IPS DF 4.7 (cell line): Measurements from ENCODE around the gene SUCO.
"Not testable (repeated sequence)": the region's sequence is repeated elsewhere in the genome, so short reads cannot be mapped to it uniquely, and the experiment has no call there.

Experiments
- DNase-seq: peaks from one replicate; pipeline ENCODE4 v3.0.0-alpha.2; 2013; ENCODE audit warnings: low spot score; ENCODE audit errors: extremely low read depth

The SUCO gene

DNA sequence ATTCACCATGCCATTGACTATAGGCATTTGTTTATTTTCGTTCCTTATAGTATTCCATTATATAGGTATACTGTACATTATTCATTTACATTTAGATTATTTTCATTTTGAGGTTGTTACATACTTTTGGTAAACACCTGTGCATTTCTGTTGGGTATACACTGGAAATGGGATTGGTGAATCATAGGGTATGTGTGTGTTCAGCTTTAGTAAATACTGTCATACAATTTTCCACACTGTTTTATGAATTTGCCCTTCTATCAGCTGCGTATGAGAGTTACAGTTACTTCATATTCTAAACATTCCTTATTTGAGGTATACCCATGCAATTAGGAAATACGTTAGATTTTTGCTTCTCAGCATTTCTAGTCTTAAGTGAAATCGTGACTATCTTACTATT is 70.9 kb downstream of the SUCO start:
- DNase-seq: no peak

DNA sequence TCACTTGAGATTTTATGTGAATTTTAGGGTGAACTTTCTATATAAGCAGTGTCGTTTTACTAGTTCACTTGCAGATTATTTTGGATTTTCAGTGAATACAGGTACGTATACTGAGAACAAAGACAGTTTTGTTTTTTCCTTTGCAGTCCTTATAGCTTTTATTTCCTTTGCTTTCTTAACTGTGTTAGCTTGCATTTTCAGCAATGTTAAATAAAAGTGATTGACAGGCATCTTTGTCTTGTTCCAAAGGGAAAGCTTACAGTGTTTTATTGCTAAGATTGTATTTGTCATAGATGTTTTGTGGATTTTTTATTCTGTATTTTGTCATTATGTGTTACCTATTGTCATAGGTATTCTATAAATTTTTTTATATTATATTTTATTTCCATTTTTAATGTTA is 72.7 kb downstream of the SUCO start:
- DNase-seq: no peak

DNA sequence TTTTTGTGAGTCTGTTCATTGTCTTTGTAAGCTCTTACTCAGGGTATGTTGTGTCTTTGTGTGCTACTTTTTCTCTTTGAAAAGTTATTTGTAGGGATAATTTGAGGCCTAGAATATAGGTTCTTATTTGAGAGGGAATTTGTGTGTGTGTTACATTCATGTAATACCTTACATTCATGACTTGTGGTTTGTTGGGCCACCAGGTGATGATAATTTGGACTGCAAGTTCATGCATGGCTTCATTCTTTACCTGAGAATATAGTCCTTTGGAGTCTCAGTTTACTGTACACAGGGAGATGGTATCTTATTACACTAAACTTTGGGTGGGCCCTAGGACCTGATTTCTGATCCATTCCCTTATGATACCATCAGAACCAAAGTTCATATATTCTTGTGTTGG is 74.2 kb downstream of the SUCO start:
- no peak for DNase-seq

DNA sequence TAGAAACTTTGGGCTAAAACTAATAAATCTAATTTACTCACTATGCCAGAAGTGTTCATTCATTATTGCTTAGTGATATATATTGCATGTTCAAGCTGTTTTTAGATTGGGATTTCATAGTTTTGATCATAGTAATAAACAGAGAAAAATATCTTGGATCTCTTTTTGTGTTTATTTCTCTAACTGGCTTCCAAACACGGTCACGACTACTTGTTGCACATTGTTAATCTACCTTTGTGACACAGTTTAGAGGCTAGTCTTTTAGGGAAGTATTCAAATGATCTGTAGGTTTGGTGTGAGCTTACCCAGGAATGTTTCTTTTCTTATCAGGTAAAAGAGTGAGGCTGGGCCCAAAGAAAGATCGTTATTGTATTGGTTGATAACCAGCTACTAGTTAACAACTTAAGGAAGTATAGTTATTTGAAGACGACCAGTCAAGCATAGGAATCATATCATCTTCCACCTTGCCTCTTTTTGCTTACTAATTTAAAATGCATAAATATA is 75.2 kb downstream of the SUCO start:
- DNase-seq: no peak

DNA sequence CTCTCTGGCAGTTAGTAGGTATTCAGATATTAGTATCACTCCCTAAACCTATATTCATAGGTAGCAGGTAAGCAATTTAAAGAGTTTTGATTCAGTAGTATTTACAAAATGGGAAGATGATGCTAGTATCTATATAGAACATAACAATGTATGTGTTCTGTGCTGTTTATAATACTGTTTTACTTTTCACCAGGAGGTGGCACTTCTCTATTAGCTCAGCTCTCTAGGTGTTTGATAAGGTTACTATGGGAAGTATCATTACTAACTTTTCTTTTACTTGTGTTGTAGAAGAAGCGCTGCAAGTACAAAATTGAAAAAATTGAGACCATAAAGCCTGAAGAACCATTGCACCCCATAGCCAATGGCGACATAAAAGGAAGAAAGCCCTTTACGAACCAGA is 76.6 kb downstream of the SUCO start:
- no peak for DNase-seq

DNA sequence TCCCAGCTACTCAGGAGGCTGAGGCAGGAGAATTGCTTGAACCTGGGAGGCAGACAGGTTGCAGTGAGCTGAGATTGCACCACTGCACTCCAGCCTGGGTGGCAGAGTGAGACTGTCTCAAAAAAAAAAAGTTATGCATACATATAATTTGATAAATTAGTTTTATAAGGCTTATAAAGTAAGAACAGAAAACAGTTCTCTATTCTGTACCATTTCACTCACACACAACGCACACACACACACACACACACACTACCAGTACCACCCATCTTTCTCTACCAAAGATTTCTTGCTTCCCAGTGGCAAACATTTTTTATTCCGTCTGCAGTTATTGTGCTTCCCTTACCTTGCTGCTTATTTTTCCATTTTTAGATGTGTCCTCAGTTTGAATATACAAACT is 79.5 kb downstream of the SUCO start:
- DNase-seq: no peak

DNA sequence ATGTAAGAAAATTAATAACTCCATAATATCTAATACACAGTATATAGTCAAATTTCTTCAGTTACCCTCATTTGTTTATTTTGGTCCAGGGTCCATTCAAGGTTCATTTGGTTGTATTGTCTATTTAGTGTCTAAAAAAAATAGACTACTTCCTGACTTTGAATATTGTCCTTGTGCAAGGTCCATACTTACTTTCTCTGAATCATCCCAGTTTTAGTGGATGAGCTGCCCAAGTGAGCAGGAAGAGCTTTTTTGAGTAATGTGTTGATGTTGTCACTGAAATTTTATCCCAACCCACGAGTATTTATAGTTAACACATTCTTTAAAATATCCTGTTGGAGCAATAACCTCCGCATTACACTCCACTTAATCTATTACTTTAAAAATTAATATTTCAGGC is 80.3 kb downstream of the SUCO start:
- DNase-seq: no peak

DNA sequence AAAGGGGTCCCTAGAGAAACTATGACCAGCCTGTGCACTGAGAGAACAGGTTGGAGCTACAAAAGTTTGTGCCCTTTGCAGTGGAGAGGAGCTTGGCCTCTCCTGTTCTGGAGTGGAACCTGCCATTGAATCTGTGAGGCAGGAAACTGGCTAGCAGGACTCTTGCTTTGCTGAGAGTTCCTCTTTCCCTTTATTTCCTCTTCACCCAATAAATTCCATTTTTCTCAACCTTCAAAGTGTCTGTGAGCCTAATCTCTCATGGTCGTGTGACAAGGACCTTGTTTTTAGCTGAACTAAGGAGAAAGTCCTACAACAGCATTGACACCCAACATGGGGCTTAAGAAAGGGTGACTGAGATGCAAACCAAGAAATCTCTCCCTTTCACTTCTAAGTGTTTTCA is 83.2 kb downstream of the SUCO start:
- DNase-seq: no peak

DNA sequence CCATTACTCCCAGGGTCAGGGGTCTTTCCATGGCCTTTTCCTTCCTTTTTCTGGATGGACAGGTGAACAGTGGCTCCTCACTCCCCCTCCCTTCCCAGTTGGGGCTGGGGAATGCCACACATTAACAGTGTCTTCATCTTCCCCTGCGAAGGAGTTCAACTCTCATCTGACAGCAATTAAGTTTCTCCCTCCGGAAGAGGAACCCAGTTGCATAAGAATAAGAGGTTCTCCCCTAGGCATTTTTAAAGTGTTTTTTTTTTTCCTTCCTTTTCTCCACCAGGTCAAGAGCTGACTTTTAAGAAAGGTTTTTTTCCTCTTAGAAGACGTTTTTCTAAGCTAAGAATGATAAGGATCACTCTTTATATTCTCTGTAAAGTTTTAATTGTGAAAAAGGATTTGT is 83.7 kb downstream of the SUCO start:
- no peak for DNase-seq

DNA sequence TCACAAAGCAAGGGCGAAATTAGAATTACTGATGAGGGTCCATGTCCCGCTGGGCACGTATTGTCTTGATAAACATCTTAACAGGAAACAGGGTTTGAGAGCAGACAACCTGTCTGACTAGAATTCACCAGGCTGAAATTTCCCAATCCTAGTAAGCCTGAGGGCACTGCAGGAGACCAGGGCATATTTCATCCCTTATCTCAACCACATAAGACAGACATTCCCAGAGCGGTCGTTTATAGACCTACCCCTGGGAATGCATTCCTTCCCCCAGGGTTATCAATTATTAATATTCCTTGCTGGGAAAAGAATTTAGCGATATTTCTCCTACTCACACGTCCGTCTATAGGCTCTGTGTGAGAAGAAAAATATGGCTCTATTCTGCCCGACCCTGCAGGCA is 87.7 kb downstream of the SUCO start:
- not testable (repeated sequence) for DNase-seq

DNA sequence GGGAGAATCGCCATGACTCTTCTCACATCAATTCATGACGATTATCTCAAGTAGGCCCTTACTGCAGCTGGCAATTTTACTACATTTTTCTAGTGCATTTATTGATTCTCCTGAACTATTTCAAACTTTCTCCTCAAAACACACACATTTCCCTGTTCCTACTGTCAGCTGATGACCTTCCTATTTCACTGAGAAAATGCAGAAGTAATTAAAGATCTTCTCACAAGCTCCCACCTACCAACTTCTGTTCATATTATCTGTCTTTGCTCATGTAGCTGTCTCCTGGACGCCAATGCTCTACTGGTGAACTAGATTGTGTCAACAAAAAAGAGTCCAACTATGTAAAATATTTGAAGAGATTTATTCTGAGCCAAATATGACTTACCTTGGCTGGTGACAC is 89.6 kb downstream of the SUCO start:
- no peak for DNase-seq

DNA sequence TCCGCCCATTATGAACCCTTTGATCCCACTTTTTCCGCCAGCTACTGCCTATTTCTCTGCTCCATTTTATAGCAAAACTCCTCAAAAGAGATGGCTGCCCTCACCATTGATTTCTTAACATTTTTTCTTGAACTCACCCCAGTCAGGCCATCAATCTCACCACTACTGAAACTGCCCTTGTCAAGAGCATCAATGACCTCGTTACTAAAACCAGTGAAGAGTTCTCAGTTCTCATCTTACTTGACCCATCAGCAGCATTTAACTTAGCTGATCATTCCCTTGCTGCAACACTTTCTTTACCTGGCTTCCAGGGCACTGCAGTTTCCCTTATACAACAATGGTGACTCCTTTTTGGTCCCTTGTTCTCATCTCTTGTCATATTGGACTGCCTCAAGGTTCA is 90.8 kb downstream of the SUCO start:
- DNase-seq: no peak

DNA sequence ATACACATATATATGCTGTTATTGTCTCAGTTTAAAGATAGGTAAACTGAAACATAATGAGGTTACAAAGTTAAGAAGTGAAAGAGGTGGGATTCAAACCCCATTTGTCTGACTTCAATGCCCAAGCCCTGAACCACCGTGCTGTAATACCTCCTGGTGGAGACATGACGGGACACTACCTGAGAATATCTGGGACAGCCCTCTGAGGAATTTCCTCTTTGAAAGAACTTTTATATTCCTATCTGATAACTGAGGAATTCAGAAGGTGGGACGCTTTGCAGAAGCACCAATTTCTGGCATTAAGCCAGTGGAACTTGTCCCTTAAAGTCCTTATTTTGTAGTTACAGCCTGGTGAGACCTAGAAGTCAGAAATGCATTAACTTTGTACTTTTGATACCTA is 93.9 kb downstream of the SUCO start:
- no peak for DNase-seq

DNA sequence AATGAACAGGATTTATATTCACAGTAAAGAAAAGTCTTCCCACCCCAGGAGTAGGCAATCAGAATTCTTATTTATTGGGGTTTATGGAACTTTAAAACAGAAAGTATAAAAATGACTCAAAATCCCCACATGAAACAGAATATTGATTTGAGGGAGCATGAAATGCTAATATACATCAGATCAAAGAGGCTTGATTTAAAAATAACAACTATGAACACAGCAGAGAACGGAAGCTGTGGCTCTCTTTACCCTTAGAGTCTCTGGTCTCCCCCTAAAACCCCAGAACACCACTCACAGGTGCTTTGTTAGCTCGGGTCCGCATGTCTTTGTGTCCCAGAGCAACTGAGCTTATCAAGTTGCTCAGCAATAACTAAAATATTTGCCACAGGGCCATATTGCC is 94.8 kb downstream of the SUCO start:
- no peak for DNase-seq

DNA sequence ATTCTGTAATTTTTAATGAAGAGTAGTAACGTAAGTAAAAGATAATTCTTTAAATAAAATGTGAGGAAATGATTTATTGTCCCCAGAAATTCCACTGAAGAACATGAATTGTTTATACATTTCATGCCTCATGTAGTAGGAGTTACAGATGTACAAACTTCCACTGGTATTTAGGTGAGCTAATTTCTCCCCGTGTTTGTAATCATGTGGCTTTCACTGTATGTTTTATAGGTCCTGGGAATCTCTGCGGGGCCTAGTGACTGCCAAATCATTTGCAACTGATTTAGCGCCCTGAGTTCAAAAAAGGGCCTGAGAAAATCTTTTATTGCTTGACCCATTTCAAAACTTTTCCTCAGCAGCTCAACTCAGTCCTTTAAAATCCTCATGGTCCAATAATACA is 95.5 kb downstream of the SUCO start:
- DNase-seq: no peak

DNA sequence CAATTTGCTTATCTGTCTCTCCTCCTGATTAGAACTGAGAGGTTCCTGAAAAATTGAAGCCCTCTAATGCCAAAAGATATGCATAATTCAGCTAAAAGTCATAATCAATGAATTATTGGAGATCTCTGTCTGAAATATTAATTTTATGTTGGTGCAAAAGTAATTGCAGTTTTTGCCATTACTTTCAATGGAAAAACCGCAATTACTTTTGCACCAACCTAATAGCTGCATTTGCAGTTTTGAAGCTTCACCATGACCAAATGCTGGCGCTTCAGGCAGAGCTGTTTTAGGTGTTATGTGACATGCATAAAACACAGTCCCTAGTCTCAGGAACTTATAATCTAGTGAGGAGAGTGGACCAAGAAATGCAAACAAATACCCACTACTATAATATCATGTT is 96.2 kb downstream of the SUCO start:
- no peak for DNase-seq

DNA sequence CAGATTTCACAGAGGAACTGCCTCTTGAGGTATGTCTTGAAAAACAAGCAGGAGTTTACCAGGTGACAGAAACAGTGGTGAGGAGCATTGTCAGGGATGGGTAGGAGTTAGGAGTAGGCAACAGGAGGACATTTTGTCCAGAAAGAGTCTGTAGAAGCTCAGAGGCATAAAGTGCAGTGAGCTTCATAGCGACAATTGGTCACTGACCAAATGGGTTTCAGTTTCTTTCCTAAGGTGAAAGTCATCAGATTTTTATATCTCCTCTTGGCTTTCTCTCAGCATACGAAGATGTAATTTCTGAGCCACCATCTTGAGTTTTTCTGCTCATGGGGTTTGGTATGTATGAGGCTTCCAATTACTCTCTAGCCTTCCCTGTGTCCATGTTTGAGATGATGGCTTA is 96.7 kb downstream of the SUCO start:
- no peak for DNase-seq

DNA sequence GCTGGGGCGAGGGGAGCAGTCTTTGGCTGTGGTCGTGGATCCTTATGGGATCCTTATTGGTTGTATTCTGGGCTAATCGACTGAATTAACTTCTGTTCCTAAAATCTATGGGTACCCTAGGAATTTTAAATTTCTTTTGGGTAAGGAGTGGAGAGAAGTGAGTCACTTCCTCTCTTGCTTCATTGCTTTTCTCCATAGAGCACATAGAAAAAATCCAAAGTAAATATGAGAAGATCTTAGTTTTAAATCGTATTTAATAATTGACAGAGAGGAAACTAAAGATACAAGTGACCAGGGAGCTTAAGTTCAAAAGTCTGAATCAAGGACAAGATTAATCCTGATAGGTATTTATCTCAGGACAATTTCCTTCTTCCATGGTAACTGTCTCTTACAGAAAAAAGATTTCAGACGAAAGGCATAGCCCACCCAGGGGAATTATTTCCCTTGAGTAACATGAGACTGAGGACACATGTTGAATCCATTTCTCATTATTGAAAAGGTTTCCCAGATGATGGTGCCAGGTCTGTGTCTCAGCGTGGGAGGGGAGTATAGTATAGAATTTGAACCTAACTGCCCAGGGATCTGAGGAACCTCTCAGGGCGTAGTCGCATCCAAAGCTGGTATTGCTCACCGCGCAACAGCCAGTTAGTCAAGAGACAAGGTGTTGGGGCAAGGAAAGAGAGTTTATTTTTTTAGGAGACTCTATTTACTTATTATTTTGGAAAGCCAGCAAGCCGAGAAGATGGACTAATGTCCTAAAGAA is 97.3 kb downstream of the SUCO start:
- DNase-seq: no peak

DNA sequence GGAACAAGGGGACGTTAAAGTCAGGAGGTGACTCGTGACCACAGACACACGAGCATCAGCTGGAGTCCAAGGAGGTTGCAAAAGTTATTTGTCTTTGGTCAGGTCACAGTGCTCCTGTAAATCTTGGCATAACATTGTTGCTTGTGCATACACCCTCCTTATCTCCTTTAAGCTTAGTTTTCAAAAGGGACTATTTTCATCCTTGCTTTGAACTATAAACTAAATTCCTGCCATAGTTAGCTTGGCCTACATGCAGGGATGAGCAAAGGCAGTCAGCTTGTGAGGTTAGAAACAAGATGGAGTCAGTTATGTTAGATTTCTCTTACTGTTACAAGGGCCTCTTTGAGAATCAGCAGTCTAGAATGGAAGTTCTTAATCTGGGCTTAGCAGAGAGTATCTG is 97.9 kb downstream of the SUCO start:
- DNase-seq: no peak

DNA sequence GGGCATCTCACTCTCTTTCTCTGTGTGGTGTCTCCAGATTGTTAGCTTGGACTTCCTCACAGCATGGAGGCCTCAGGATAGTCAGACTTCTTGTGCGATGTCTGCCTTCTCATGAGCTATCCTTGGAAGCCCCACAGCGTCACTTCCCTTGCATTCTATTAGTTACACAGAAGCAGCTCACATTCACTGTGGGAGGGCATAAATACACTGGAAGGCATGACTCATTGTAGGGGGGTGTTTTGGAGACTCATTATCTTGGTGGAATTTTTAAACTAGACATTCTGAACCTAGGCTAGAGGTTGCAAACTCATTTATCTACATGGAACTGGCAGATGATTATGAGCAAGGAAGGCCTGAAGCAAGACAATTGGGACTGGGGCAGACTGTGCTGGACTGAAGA is 104.6 kb downstream of the SUCO start:
- no peak for DNase-seq

DNA sequence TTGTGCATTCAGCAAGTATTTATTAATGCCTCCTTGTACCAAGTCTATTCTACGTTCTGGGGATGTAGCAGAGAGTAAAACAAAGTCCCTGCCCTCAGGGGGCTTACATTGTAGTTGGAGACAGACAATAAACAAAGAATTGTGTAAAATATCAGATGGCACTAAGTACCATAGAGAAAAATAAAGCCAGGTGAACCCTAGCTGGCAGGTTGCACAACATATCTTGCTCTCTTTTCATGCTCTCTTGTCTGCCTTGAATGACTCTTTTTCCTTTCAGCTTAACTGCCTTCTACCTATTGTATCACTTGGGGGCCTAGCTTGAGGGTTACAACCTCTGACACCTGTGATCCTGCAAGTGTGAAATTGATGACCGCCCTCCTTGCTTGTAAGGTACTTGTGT is 105.3 kb downstream of the SUCO start:
- no peak for DNase-seq

DNA sequence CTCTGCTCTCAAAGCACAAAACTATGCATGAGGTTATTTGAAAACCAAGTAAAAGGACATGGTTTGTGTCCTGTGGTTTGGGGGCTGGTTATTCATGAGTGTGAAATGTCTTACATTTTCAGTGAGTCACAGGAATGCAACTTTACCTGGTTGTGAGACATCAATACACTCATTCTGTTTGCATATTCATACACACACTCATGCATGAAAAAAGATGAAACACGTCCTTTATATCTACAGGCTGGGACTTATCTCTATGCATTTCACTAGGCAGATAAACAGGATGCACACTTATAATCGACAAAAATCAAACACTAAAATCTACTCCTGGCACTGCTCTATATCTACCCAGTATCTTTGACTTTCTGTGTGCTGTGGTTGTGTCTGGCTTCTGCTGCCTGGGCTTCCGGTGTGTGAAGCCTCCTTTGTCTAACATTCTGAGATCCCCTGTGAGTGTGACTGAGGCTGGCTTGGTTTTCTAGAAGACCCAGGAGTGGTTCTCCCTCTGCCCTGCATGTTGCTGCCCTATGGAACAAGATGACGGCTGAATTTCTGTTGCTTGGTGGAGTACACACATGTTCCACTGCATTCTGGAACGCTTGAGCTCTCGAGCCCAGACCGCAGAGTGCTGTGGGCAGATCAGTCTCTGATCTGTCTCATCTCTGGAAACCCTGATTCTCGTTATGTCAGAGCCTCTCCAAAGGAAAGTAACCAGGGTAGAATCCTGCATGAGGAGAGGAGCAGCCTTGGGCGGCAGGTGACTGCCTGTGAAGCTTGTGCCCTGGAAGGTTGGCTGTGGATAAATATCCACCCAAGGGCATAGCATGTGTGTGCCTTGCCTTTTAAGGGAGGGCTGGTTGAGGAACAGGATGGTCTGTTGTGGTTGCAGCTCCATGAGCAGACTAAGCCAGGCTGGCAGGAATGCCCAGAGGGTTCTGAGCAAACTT is 106.2 kb downstream of the SUCO start:
- DNase-seq: no peak

DNA sequence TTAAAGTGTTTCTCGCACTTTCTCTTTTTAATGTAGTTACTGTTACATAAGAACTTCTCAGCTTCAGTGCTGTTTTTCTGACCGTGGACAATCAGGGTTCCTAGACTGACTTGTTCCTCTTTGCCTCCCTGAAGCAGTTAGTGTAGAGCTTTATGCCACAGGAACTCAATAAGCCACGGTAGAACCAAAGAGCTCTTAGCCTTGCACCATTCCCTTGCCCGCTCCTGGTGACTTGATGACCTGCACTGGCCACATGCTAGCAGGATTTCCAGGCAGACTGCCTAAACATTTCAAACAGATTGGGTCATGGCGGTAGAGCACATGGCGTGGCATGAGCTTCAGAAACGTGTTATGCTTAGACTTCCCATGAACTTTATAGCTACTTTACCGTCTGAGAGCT is 107.2 kb downstream of the SUCO start:
- DNase-seq: no peak
